Stimulated activated naive B cell treated with anti-CD40 and anti-IgM and Interleukin-4, amounts not matched to agents 10 μg/mL and 1 μg/mL and 100 μg/mL, for 72 hours (primary cell): ENCODE results near the gene OSBPL10.

ENCODE experiments used
- ATAC-seq, 2 donors: fragments of 150-1000 bp; cut with Tn5 transposase; replicated peaks; 2 replicates each; pipeline ENCODE4 v1.10.0; 2021; ENCODE audit warnings: moderate library complexity in 1 of 2
- DNase-seq: peaks from one replicate; pipeline ENCODE4 v3.0.0; 2021
- H3K27ac Mint-ChIP-seq: one replicate; pipeline ENCODE4 v1.8.0; 2022; ENCODE audit warnings: mild to moderate bottlenecking, mixed read lengths
- H3K27me3 Mint-ChIP-seq, 2 donors: one replicate each; pipeline ENCODE4 v1.8.0; 2022; ENCODE audit warnings: mixed read lengths in 2 of 2
- H3K36me3 Mint-ChIP-seq, 2 donors: one replicate each; pipeline ENCODE4 v1.8.0; 2022; ENCODE audit warnings: mixed read lengths in 2 of 2, mild to moderate bottlenecking in 1 of 2
- H3K4me1 Mint-ChIP-seq, 2 donors: one replicate each; pipeline ENCODE4 v1.8.0; 2022; ENCODE audit warnings: mixed read lengths in 2 of 2, mild to moderate bottlenecking in 1 of 2
- H3K4me3 Mint-ChIP-seq, 2 donors: one replicate each; pipeline ENCODE4 v1.8.0; 2022; ENCODE audit warnings: mild to moderate bottlenecking in 2 of 2, mixed read lengths in 2 of 2, moderate library complexity in 1 of 2
- H3K9me3 Mint-ChIP-seq, 2 donors: one replicate each; pipeline ENCODE4 v1.8.0; 2022; ENCODE audit warnings: mixed read lengths in 2 of 2, mild to moderate bottlenecking in 1 of 2

Gene OSBPL10

GRCh38 chr3:31687020-31687802, 293.9 kb downstream of the OSBPL10 start:
- ATAC-seq: no peak
- Mint-ChIP-seq H3K9me3 (peaks cover 13 to 14% of the 10 kb centered on the region in 2 donors), H3K36me3 (peaks cover 67 to 79% of the 10 kb centered on the region in 2 donors), H3K4me1 (peaks cover 2 to 5% of the 10 kb centered on the region in 2 donors), H3K27me3 (no peaks in the 10 kb centered on the region), H3K4me3 (no peak overlapping the region), H3K27ac (peak overlapping the region; percentile 60)
- no peak for DNase-seq

- Mint-ChIP-seq H3K9me3 (no peaks in the 10 kb centered on the region), H3K27ac (no peak overlapping the region), H3K4me3 (no peak overlapping the region), H3K4me1 (peaks cover 14 to 25% of the 10 kb centered on the region in 2 donors), H3K27me3 (no peaks in the 10 kb centered on the region), H3K36me3 (peaks cover 50 to 77% of the 10 kb centered on the region in 2 donors)
- ATAC-seq (no peak), DNase-seq (no peak)
Measured at GRCh38 chr3:31680072-31680870, 300.8 kb downstream of the OSBPL10 start.

- Mint-ChIP-seq H3K27ac (no peak overlapping the region), H3K4me3 (no peak overlapping the region), H3K9me3 (no peaks in the 10 kb centered on the region), H3K36me3 (peaks cover 44 to 73% of the 10 kb centered on the region in 2 donors), H3K27me3 (no peaks in the 10 kb centered on the region), H3K4me1 (peaks cover 11 to 20% of the 10 kb centered on the region in 2 donors)
- no peak for ATAC-seq
- no peak for DNase-seq
Measured at GRCh38 chr3:31676556-31676955, 304.5 kb downstream of the OSBPL10 start.

- peaks cover 52 to 78% of the 10 kb centered on the region in 2 donors for H3K36me3 Mint-ChIP-seq
- H3K9me3 Mint-ChIP-seq: no peaks in the 10 kb centered on the region
- ATAC-seq (no peak), DNase-seq (no peak)
- H3K27ac Mint-ChIP-seq: no peak overlapping the region
- peaks cover 12 to 24% of the 10 kb centered on the region in 2 donors for H3K4me1 Mint-ChIP-seq
- H3K27me3 Mint-ChIP-seq: no peaks in the 10 kb centered on the region
- no peak overlapping the region for H3K4me3 Mint-ChIP-seq
Measured at GRCh38 chr3:31673950-31674349, 307.1 kb downstream of the OSBPL10 start.

GRCh38 chr3:31671976-31672375, 309.1 kb downstream of the OSBPL10 start:
- H3K27ac Mint-ChIP-seq: no peak overlapping the region
- ATAC-seq: no peak
- H3K36me3 Mint-ChIP-seq: peaks cover 45 to 70% of the 10 kb centered on the region in 2 donors
- H3K4me3 Mint-ChIP-seq: no peak overlapping the region
- H3K4me1 Mint-ChIP-seq: peaks cover 5 to 13% of the 10 kb centered on the region in 2 donors
- DNase-seq: no peak
- no peaks in the 10 kb centered on the region for H3K9me3 Mint-ChIP-seq
- H3K27me3 Mint-ChIP-seq: no peaks in the 10 kb centered on the region

GRCh38 chr3:31671451-31671850, 309.6 kb downstream of the OSBPL10 start:
- Mint-ChIP-seq H3K9me3 (no peaks in the 10 kb centered on the region), H3K27ac (peak overlapping the region; percentile 1), H3K36me3 (peaks cover 42 to 65% of the 10 kb centered on the region in 2 donors), H3K4me1 (peaks cover 5 to 13% of the 10 kb centered on the region in 2 donors), H3K27me3 (no peaks in the 10 kb centered on the region), H3K4me3 (no peak overlapping the region)
- no peak for DNase-seq
- ATAC-seq: no peak

- peaks cover 5 to 13% of the 10 kb centered on the region in 2 donors for H3K4me1 Mint-ChIP-seq
- H3K4me3 Mint-ChIP-seq: no peak overlapping the region
- no peaks in the 10 kb centered on the region for H3K9me3 Mint-ChIP-seq
- ATAC-seq (no peak), DNase-seq (no peak)
- H3K36me3 Mint-ChIP-seq: peaks cover 43 to 66% of the 10 kb centered on the region in 2 donors
- peak overlapping the region; percentile 48 for H3K27ac Mint-ChIP-seq
- no peaks in the 10 kb centered on the region for H3K27me3 Mint-ChIP-seq
Measured at GRCh38 chr3:31670722-31671121, 310.3 kb downstream of the OSBPL10 start.

GRCh38 chr3:31670136-31670535, 310.9 kb downstream of the OSBPL10 start:
- H3K27me3 Mint-ChIP-seq: no peaks in the 10 kb centered on the region
- H3K9me3 Mint-ChIP-seq: no peaks in the 10 kb centered on the region
- no peak for DNase-seq
- ATAC-seq: no peak
- H3K4me3 Mint-ChIP-seq: no peak overlapping the region
- H3K36me3 Mint-ChIP-seq: peaks cover 43 to 67% of the 10 kb centered on the region in 2 donors
- peaks cover 5 to 13% of the 10 kb centered on the region in 2 donors for H3K4me1 Mint-ChIP-seq
- no peak overlapping the region for H3K27ac Mint-ChIP-seq

GRCh38 chr3:31668242-31668641, 312.8 kb downstream of the OSBPL10 start:
- Mint-ChIP-seq H3K36me3 (peaks cover 48 to 66% of the 10 kb centered on the region in 2 donors), H3K4me1 (peaks cover 8 to 13% of the 10 kb centered on the region in 2 donors), H3K9me3 (no peaks in the 10 kb centered on the region), H3K27ac (no peak overlapping the region), H3K4me3 (no peak overlapping the region), H3K27me3 (no peaks in the 10 kb centered on the region)
- DNase-seq (no peak), ATAC-seq (no peak)

- DNase-seq (no peak), ATAC-seq (no peak)
- peaks cover 47 to 66% of the 10 kb centered on the region in 2 donors for H3K36me3 Mint-ChIP-seq
- H3K27me3 Mint-ChIP-seq: no peaks in the 10 kb centered on the region
- H3K27ac Mint-ChIP-seq: no peak overlapping the region
- no peak overlapping the region for H3K4me3 Mint-ChIP-seq
- no peaks in the 10 kb centered on the region for H3K9me3 Mint-ChIP-seq
- H3K4me1 Mint-ChIP-seq: peaks cover 9 to 13% of the 10 kb centered on the region in 2 donors
Measured at GRCh38 chr3:31667582-31667981, 313.5 kb downstream of the OSBPL10 start.

- no peak for ATAC-seq
Measured at GRCh38 chr3:31664031-31664430, 317.0 kb downstream of the OSBPL10 start.

GRCh38 chr3:31661993-31662670, 318.9 kb downstream of the OSBPL10 start:
- ATAC-seq (no peak), DNase-seq (no peak)
- Mint-ChIP-seq H3K4me3 (no peak overlapping the region), H3K36me3 (peaks cover 51 to 81% of the 10 kb centered on the region in 2 donors), H3K27me3 (no peaks in the 10 kb centered on the region), H3K9me3 (peaks cover 5 to 9% of the 10 kb centered on the region in 2 donors), H3K4me1 (peaks cover 0 to 6% of the 10 kb centered on the region in 2 donors), H3K27ac (peak overlapping the region; percentile 42)

More at GRCh38 chr3:31664031-31664430, 317.0 kb downstream of the OSBPL10 start:
- Mint-ChIP-seq H3K9me3 (no peaks in the 10 kb centered on the region), H3K4me3 (no peak overlapping the region), H3K4me1 (peaks cover 0 to 6% of the 10 kb centered on the region in 2 donors), H3K27ac (no peak overlapping the region), H3K36me3 (peaks cover 35 to 72% of the 10 kb centered on the region in 2 donors), H3K27me3 (no peaks in the 10 kb centered on the region)
- no peak for DNase-seq

- peaks cover 7 to 12% of the 10 kb centered on the region in 2 donors for H3K9me3 Mint-ChIP-seq
- DNase-seq: no peak
- H3K4me3 Mint-ChIP-seq: no peak overlapping the region
- H3K27me3 Mint-ChIP-seq: no peaks in the 10 kb centered on the region
- H3K4me1 Mint-ChIP-seq: peaks cover 0 to 6% of the 10 kb centered on the region in 2 donors
- no peak for ATAC-seq
- peak overlapping the region; percentile 43 for H3K27ac Mint-ChIP-seq
- H3K36me3 Mint-ChIP-seq: peaks cover 58 to 89% of the 10 kb centered on the region in 2 donors
Measured at GRCh38 chr3:31661286-31661685, 319.8 kb downstream of the OSBPL10 start.

GRCh38 chr3:31659246-31659645, 321.8 kb downstream of the OSBPL10 start:
- Mint-ChIP-seq H3K9me3 (peaks cover 18 to 20% of the 10 kb centered on the region in 2 donors), H3K27ac (no peak overlapping the region), H3K36me3 (peaks cover 69 to 94% of the 10 kb centered on the region in 2 donors), H3K27me3 (no peaks in the 10 kb centered on the region), H3K4me3 (no peak overlapping the region), H3K4me1 (peaks cover 0 to 6% of the 10 kb centered on the region in 2 donors)
- no peak for DNase-seq
- ATAC-seq: no peak
